DND-41 (cell line): ENCODE results near the gene PFDN6.

Source experiments
- CTCF ChIP-seq: IDR thresholded peaks from 2 replicates; pipeline ENCODE4 v1.5.1; 2012; ENCODE audit warnings: borderline replicate concordance, low read length, moderate library complexity, mild to moderate bottlenecking; ENCODE audit not compliant: poor library complexity, severe bottlenecking; ENCODE audit errors: extremely low read depth
- EZH2 ChIP-seq: IDR thresholded peaks from 3 replicates; pipeline ENCODE4 v1.6.1; 2012; ENCODE audit warnings: borderline replicate concordance, low read depth, mild to moderate bottlenecking, moderate library complexity, low read length, inconsistent platforms; ENCODE audit not compliant: severe bottlenecking

DNA sequence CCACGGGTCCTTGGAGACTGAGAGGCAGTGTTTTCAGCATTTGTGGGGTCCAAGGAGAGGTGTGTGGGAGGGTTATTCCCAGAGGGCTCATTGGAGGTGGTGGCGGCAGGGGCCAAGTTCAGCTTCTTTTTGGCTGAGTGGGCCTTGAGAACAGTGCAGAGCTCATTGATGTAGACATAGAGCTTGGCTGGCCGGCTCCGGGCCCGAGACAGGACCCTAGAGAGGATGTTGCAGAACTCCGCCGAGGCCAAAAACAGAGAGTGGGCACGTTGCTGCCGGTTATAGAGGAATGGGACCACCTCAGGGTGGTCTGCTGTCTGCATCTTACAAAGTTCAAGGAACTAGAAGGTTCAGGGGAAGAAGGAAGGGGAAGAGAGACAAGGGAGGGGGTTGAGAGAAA, 31.8 kb downstream of the PFDN6 start:
- TF ChIP-seq CTCF (no peak), EZH2 (no peak)
